Suprapubic skin (tissue), 3 donors: ENCODE measurements around the gene MON1B.

Source experiments
- CTCF ChIP-seq, 2 donors: fragments of 200-600 bp in 1 of 2; fragments of 450-650 bp in 1 of 2; sonication (generic) in 1 of 2; IDR thresholded peaks; one replicate each; pipeline ENCODE4 v1.5.1; 2016 to 2019; ENCODE audit warnings: antibody characterized with exemption in 2 of 2, mild to moderate bottlenecking in 1 of 2, moderate library complexity in 1 of 2
- EP300 ChIP-seq: sonication (generic); formaldehyde crosslinking; IDR thresholded peaks from one replicate; pipeline ENCODE4 v1.6.1; 2017; ENCODE audit warnings: antibody characterized with exemption

GRCh38 chr16:77221482-77221881 is 30.5 kb downstream of the MON1B start:
- no peak for TF ChIP-seq CTCF (IDR thresholded peaks at IDR 0.05)
- TF ChIP-seq EP300 = no peak
